GM13977 (cell line): ENCODE results near the gene UNCX.
A peak's percentile ranks its signal among the peaks of the same experiment; 100 is the strongest.

ENCODE experiments used
- DNase-seq: peaks from one replicate; pipeline ENCODE4 v3.0.0; 2012; ENCODE audit warnings: low spot score
- in situ Hi-C: fragments of 300-500 bp; cut with MboI; formaldehyde crosslinking; loops from one replicate; pipeline ENCODE4 v1.12.0; 2022; ENCODE audit warnings: low sequenced_read_pairs, low pct_unique_long_range_greater_than_20kb, mixed read lengths, inconsistent platforms; ENCODE audit not compliant: unreplicated experiment
- TF ChIP-seq, protein P1 (sequence below): IDR thresholded peaks from 2 replicates; pipeline ENCODE4 v1.5.1; 2012; ENCODE audit warnings: mild to moderate bottlenecking, control low read depth; ENCODE audit not compliant: insufficient read depth; ENCODE audit errors: extremely low read depth, missing control alignments

UNCX gene

GRCh38 chr7:1220000-1220726 is 12.5 kb upstream of the UNCX start:
- DNase-seq = no peak
- TF ChIP-seq, protein P1, sequence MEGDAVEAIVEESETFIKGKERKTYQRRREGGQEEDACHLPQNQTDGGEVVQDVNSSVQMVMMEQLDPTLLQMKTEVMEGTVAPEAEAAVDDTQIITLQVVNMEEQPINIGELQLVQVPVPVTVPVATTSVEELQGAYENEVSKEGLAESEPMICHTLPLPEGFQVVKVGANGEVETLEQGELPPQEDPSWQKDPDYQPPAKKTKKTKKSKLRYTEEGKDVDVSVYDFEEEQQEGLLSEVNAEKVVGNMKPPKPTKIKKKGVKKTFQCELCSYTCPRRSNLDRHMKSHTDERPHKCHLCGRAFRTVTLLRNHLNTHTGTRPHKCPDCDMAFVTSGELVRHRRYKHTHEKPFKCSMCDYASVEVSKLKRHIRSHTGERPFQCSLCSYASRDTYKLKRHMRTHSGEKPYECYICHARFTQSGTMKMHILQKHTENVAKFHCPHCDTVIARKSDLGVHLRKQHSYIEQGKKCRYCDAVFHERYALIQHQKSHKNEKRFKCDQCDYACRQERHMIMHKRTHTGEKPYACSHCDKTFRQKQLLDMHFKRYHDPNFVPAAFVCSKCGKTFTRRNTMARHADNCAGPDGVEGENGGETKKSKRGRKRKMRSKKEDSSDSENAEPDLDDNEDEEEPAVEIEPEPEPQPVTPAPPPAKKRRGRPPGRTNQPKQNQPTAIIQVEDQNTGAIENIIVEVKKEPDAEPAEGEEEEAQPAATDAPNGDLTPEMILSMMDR = no peak
- in situ Hi-C loops = no loop called here

- DNase-seq = no peak
- in situ Hi-C loops = no loop called here
- TF ChIP-seq, protein P1 = no peak
Observed at GRCh38 chr7:1220977-1221745, 11.5 kb upstream of the UNCX start.

DNA sequence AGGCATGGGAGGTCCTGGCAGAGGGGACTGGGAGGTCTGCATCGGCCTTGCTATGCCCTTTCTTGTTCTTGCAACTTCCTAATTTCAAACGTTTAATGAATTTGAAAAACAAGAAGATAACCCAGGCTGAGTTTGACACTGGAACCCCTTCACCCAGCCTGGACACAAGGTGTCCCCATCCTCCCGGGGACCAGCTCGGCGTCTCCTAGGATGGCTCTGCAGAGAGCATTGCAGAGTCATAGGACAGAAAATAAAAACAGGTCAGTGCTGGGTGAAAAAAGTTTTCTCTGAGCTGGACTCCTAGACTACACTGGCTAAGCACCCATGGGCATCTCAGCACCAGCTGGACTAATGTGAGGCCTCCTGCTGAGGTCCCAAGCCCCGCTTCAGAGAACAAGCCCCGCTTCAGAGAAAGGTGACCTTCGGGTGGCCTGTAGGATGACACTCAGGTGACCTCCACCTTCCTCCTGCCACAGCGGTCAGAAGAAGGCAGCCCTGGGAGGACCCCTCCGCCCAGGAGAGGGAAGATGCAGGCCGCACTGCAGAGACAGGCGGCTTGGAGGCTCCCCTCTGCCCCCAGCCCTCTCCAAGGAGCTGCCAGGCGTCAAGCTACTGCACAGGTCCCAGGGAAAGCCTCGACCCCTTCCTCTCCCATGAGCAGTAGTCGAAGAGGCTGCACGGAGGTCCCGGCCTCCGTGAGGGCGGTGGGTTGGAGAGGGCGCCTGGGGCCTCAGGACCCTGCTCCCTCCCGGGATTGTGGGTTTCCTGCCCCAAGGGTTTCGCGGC is 9.3 kb upstream of the UNCX start:
- TF ChIP-seq, protein P1 = peak; percentile 15
- in situ Hi-C loops = no loop called here
- no peak for DNase-seq

- TF ChIP-seq, protein P1 = no peak
- no peak for DNase-seq
Observed at GRCh38 chr7:1224086-1224716, 8.5 kb upstream of the UNCX start.

DNA sequence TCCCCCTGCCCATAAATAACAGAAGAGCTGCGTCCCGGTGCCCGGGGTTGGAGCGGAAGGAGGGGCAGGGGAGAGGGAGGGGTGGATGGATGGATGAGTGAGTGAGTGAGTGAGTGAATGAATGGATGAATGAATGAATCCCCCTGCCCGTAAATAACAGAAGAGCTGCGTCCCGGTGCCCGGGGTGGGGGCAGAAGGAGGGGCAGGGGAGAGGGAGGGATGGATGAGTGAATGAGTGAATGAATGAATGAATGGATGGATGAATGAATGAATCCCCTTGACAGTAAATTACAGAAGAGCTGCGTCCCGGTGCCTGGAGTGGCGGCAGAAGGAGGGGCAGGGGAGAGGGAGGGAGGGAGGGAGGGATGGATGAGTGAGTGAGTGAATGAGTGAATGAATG is 7.6 kb upstream of the UNCX start:
- in situ Hi-C loops = loop anchor here (25.0 kb wide), 1 partner anchor 187 kb away; no protein-coding TSS in a partner anchor
- TF ChIP-seq, protein P1 = no peak
- DNase-seq = no peak

More at GRCh38 chr7:1224086-1224716, 8.5 kb upstream of the UNCX start:
- in situ Hi-C loops = no loop called here
